ENCODE results near the gene METTL16. TPM values are rescaled to one million over a fixed set of nuclear protein-coding genes. Genes with fewer than 3 reads are reported as not detected.
A peak's percentile ranks its signal among the peaks of the same experiment; 100 is the strongest.

Gene METTL16
- total and polyA plus RNA-seq, 2 experiments from 2014 or later: 14.7 to 19.3 TPM

- Histone ChIP-seq H3K27me3 (no peaks in the 10 kb centered on the region), H3K27ac (no peak overlapping the region), H3K4me2 (no peak overlapping the region), H3K9me2 (replicated peaks; ENCODE audit: insufficient read depth) (no peaks in the 10 kb centered on the region), H3K9me3 (ENCODE audit: low read depth) (no peaks in the 10 kb centered on the region), H3K4me1 (ENCODE audit: insufficient read depth) (peaks cover 25% of the 10 kb centered on the region), H3K79me2 (peaks cover 9% of the 10 kb centered on the region), H3K36me3 (replicated peaks; ENCODE audit: insufficient read depth, low read depth) (no peaks in the 10 kb centered on the region), H3K4me3 (no peak overlapping the region), H2AFZ (no peak overlapping the region), H4K20me1 (ENCODE audit: insufficient read depth, poor library complexity, severe bottlenecking) (no peaks in the 10 kb centered on the region)
- TF ChIP-seq CTCF (IDR thresholded peaks at IDR 0.05; ENCODE audit: poor library complexity) (no peak), EZH2 (IDR thresholded peaks at IDR 0.05; ENCODE audit: borderline replicate concordance) (no peak), EZH2phosphoT487 (IDR thresholded peaks at IDR 0.05; ENCODE audit: low read depth, severe bottlenecking, unreplicated experiment) (no peak)
- no peak for DNase-seq (ENCODE audit: low spot score)
- 67% methylated on average over 18 of the region's 22 CpGs for WGBS (ENCODE audit: low lambda C conversion rate, missing lambda C conversion rate)
Measured at GRCh38 chr17:2384439-2385127, 127.1 kb downstream of the METTL16 start.

GRCh38 chr17:2383628-2384167, 128.0 kb downstream of the METTL16 start:
- Histone ChIP-seq H4K20me1 (ENCODE audit: insufficient read depth, poor library complexity, severe bottlenecking) (no peaks in the 10 kb centered on the region), H3K79me2 (peaks cover 1% of the 10 kb centered on the region), H3K27me3 (no peaks in the 10 kb centered on the region), H3K36me3 (replicated peaks; ENCODE audit: insufficient read depth, low read depth) (no peaks in the 10 kb centered on the region), H3K4me2 (no peak overlapping the region), H2AFZ (no peak overlapping the region), H3K4me1 (ENCODE audit: insufficient read depth) (peaks cover 25% of the 10 kb centered on the region), H3K9me3 (ENCODE audit: low read depth) (no peaks in the 10 kb centered on the region), H3K9me2 (replicated peaks; ENCODE audit: insufficient read depth) (no peaks in the 10 kb centered on the region), H3K4me3 (no peak overlapping the region), H3K27ac (peak overlapping the region; percentile 47)
- TF ChIP-seq EZH2 (IDR thresholded peaks at IDR 0.05; ENCODE audit: borderline replicate concordance) (no peak), EZH2phosphoT487 (IDR thresholded peaks at IDR 0.05; ENCODE audit: low read depth, severe bottlenecking, unreplicated experiment) (no peak), CTCF (IDR thresholded peaks at IDR 0.05; ENCODE audit: poor library complexity) (no peak)
- 42% methylated on average over 11 of the region's 11 CpGs for WGBS (ENCODE audit: low lambda C conversion rate, missing lambda C conversion rate)
- no peak for DNase-seq (ENCODE audit: low spot score)

- no peak overlapping the region for H3K27ac ChIP-seq
- 92% methylated on average over 15 of the region's 15 CpGs for WGBS (ENCODE audit: low lambda C conversion rate, missing lambda C conversion rate)
- H3K36me3 ChIP-seq (replicated peaks; ENCODE audit: insufficient read depth, low read depth): no peaks in the 10 kb centered on the region
Measured at GRCh38 chr17:2380950-2381649, 130.6 kb downstream of the METTL16 start.

More at GRCh38 chr17:2380950-2381649, 130.6 kb downstream of the METTL16 start:
- H3K27me3 ChIP-seq: no peaks in the 10 kb centered on the region
- H3K79me2 ChIP-seq: no peaks in the 10 kb centered on the region
- DNase-seq (ENCODE audit: low spot score): no peak
- peaks cover 25% of the 10 kb centered on the region for H3K4me1 ChIP-seq (ENCODE audit: insufficient read depth)
- no peaks in the 10 kb centered on the region for H4K20me1 ChIP-seq (ENCODE audit: insufficient read depth, poor library complexity, severe bottlenecking)
- H3K9me3 ChIP-seq (ENCODE audit: low read depth): no peaks in the 10 kb centered on the region
- TF ChIP-seq EZH2 (IDR thresholded peaks at IDR 0.05; ENCODE audit: borderline replicate concordance) (no peak), EZH2phosphoT487 (IDR thresholded peaks at IDR 0.05; ENCODE audit: low read depth, severe bottlenecking, unreplicated experiment) (no peak), CTCF (IDR thresholded peaks at IDR 0.05; ENCODE audit: poor library complexity) (no peak)
- no peak overlapping the region for H3K4me3 ChIP-seq
- H3K9me2 ChIP-seq (replicated peaks; ENCODE audit: insufficient read depth): no peaks in the 10 kb centered on the region
- no peak overlapping the region for H2AFZ ChIP-seq
- H3K4me2 ChIP-seq: no peak overlapping the region
